HT-29 (cell line): ENCODE measurements around the gene SDHAF1. TPM values are rescaled to one million over a fixed set of nuclear protein-coding genes. Genes with fewer than 3 reads are reported as not detected.
"Not testable (repeated sequence)": the region's sequence is repeated elsewhere in the genome, so short reads cannot be mapped to it uniquely, and the experiment has no call there.

Source experiments
- DNase-seq: peaks from one replicate; pipeline ENCODE4 v3.0.0-alpha.2; 2015; ENCODE audit warnings: low spot score
- small RNA-seq: library from RNA; depleted of rRNA; stranded (forward); fragments of <200 nt; gene quantifications from one replicate; pipeline ENCODE3, GENCODE V24; 2014
- total RNA-seq: library from RNA; depleted of rRNA; stranded (reverse); fragments of >200 nt; shearing (Covaris generic); gene quantifications from 2 replicates; pipeline ENCODE4 v1.2.3, GENCODE V29; 2014; rRNA removed

Gene SDHAF1
- total RNA-seq, 1 experiment from 2014 or later, result 70.7 TPM

DNA sequence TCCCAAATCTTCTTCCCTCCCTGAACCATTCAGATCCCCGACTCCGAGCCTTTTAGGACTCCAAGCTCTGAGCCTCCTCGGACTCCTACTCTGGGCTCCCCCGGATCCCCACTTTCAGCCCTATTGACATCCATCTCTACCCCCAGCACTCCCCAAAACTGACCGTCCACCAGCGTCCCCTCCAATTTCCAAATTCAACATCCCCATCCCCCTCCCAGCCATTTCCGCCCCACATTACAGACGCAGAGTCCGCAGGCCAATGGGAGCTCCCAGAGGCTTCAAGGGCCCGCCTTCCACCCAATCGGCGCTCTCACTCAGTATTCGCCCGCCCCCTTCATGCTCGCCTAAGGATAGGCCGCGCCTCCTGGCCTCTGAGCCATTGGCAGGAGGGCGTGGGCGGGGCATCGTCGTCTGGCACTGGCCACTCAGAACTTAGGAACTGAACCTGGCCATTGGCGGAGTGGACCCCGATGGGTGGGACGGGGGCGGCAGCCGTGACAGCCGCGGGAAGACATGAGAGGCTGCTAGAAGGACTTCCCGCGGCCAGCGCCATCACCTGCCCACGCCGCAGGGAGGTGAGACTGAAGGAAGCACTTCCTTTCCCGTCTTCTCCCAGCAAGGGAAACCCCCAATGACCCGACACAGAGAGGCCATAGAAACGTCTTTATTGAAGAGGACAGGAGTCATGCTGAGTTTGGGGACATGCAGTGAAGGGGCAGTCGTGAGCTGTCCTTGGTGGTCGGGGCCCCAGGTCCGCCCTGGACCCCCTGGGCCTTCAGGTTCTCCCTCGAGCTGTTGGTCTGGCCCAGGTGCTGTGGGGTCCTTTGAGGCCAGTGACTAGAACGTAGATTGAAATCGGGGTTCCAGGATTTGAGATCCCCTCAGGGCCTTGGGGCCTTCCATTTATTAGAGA lies 19.3 kb downstream of the SDHAF1 start, which contains the start of gene ALKBH6:
TSS of gene ALKBH6 (minus strand) at position 202 of the 913 bp plus-strand sequence. CDS start 816 bp downstream, outside the sequence.
- peak; percentile 100 for DNase-seq

DNA sequence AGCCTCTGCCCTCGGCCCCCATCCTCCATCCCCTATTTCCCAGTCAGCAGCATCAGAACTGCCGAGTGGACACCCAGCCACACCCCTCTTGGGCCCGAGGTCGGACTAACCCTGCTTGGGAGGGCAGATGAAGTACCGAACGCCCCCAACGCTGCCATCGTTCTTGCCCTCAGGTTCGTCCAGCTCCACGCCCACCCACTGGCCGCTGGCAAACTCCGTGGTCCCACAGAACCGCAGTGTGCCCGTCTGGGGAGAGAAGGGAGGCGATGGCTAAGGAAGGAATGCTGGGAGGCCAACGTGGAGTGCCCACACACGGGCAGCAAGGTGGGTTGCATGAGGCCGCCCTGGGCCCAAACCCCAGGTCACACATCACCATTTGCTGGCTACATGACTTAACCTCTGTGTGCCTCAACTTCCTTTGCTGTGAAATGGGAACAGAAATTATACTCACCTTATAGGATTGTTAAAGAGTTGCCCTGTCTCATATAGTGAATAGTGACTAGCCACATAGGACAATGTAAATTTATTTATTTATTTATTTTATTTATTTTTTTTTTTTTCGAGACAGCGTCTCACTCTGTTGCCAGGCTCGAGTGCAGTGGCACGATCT lies 24.2 kb downstream of the SDHAF1 start:
- DNase-seq, result no peak

DNA sequence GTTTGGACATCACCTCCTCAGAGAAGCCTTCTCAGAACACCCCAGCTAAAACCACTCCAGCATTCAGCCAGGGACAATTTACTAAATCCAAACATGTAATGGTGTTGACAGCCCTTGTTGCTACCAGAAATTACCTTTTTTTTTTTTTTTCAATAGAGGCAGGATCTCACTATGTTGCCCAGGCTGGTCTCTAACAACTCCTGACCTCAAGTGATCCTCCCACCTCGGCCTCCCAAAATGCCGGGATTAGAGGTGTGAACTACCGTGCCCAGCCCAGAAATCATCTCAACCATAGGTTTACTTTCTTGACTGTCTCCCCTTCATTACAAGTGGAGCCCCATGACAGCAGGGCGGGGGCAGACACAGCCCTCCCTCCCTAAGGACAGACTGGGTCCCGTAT lies 28.4 kb downstream of the SDHAF1 start:
- no peak for DNase-seq

DNA sequence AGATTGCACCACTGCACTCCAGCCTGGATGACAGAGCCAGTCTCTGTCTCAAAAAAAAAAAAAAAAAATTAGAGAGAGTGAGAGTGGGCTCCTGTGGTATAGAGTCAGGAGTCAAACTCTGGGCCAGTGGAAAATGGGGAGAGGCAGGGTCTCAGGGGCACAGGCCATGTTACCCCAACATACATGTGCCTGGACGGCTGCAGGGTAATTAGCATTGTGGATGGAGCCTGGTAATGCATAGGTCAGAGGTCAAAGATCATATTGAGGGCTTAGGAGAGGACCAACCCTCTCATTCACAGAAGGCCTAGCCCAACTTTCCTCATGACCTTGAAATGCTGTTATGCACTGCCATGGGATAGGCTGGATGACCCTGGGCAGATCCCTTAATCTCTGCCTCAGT lies 30.6 kb downstream of the SDHAF1 start:
- DNase-seq, result no peak

DNA sequence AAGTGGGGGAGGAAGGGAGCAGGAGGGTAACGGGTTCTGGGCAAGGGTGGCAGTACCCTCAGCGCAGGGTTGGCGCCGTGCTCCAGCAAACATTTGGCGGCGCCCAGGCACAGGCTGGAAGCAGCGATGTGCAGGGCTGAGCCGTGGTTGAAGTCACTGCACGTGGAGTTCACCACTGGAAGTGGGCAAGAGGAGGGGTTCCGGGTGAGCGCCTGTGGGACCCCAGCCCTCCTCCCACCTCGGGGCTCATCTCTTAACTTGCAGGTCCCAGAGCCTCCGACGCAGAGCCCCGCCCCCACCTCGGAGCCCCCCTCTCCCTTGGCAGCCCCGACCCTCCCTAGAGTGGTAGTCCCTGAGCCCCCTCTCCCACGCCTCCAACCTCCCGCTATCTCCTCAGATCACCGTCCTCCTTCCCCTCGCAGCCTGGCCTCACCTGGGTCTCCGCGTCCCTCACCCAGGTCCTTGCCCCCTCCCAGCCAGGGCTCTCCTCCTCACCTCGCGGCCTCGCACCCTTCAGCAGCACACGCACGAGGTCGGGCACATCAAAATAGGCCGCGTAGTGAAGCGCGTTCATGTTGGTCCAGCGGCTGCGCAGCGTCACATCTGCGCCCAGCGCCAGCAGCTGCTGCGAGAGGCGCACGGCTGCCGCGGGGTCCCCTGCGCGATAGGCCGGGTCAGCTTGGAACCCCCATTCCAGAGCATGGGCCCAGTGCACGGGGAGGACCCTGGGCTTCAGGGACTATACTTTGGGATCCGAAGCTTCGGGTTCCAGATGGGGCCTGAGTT lies 31.3 kb downstream of the SDHAF1 start:
- no peak for DNase-seq

DNA sequence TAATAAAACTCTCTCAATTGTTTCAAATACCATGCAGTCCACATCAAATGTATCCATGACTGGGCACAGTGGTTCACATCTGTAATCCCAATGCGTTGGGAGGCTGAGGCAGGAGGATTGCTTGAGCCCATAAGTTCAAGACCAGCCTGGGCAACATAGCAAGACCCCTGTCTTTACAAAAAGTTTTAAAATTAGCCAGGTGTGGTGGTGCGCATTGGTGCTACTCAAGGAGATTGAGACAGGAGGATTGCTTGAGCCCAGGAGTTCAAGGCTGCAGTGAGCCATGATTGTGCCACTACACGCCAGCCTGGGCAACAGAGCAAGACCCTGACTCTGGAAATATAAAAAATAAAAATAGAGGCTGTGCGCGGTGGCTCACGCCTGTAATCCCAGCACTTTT lies 32.7 kb downstream of the SDHAF1 start:
- DNase-seq, result no peak

DNA sequence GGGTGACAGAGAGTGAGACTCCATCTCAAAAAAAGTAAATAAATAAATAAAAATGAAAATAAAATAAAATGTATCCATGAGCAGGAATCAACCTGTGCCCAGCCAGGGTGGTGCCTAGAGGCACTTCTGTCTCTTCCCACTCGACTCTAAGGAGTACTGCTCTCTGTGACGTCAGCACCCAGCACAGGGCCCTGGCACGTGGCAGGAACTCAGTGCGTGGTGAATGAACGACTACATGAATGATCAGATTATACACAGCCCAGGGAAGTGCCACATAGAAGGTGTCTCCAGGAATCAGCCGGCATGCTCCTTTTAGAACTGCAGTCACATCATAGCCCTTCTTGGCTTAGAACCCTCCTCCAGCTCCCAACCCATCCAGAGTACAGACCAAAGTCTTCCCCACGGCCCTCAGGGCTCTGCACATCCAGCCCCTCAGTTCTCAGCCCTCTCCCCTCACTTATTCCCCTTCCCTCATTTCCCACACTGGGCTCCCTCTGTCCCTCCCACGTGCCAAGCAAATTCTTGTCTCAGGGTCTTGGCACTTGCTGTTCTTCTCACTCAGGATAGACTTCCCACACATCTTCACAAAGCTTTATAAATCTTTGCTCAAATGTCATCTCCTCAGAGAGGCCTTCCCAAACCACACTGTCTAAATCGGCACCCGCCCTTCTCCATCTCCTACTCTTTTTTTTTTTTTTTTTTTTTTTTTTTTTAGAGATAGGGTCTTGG lies 33.5 kb downstream of the SDHAF1 start:
- DNase-seq, result no peak

DNA sequence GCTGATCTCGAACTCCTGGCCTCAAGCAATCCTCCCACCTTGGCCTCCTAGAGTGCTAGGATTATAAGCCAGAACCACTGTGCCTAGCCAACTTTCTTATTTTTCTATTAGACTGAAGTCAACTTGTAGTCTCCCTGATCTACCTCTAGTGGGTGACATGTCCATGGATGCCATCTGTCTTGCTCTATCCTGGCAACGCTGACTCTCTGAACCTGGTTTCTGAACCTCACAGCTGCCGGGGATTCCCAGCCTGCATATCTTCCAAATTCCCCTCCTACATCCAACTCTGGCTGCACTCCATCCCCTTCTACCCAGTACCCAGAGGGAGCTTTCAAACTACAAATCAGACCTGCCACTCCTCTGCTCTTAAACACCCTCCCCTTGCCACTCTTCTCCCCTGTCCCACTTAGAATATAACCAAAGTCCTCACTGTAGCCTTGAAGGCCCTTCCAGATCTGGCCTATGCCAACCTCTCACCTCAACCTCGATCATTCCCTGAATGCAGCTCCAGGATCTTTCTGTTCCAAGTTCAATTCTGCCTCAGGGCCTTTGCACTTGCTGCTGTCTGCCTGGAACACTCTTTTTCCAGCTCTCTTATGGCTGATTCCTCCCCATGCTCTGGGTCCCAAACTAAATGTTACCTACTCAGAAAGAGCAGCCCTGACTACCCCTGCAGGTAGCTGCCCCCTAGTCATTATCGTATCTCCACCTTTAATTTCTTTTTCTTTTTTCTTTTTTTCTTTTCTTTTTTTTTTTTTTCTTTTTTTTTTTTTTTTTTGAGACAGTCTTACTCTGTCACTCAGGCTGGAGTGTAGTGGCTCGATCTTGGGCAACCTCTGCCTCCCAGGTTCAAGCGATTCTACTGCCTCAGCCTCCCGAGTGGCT lies 35.5 kb downstream of the SDHAF1 start:
- DNase-seq, result no peak

DNA sequence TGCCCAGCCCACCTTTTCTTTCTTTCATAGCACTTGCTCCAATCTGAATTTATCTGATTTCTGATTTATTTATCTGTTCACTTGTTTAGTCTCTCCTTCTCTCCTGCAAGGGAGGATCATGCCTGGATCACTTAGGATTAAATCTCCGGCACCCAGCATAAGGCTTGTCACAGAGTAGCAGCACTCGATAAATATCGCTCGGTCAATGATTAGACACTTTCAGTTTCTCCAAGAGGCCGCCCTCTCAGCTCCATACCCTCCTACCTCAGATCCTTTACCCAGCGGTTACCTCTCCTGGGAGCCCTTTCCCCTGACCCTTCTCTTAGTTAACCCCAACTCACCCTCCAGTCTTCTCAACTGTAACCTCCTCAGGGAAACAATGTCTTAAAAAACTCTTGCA lies 36.3 kb downstream of the SDHAF1 start:
- no peak for DNase-seq

DNA sequence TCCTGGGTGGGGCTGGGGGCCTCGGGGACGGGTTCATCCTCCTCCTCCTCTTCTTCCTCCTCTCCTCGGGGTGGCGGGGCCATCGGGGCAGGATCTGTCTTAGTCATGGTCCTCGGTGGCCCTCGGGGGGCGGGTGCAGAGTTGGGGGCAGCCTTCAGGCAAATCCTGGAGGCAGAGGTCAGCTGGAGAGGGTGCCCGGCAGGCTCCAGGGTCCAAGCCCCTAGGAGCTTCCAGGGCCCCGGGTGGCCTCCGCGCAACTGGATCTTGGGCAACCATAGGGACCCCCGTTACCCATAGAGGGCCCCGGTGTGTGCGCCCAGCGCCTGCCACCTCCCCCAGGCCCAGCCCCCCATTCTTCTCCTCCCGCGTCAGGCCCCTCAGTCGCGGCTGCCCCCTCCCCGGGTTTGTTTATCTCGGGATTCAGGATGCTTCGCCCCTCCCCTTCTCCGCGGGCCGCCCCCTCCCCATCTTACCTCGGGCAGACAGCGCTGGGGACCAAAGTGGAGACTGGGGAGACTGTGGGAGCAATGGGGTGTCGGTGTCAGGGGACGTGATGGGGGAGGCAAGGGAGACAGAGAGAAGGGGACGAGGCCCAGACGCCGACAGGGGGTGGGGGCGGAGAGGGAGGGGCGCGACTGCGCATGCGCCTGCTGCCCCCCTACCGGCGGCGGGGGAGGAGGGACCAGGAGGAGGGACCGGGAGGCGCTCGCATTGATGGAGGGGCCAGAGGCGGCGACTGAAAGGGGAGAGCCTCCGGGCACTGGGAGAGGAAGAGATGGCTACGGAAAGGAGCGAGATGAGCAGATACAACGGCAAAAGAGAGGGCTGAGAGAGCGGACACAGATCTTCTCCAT lies 37.5 kb downstream of the SDHAF1 start, which contains the start of gene CLIP3:
TSS of gene CLIP3 (minus strand) at position 623 of the 854 bp plus-strand sequence. CDS start at position 107, 516 bp downstream.
- DNase-seq, result no peak

DNA sequence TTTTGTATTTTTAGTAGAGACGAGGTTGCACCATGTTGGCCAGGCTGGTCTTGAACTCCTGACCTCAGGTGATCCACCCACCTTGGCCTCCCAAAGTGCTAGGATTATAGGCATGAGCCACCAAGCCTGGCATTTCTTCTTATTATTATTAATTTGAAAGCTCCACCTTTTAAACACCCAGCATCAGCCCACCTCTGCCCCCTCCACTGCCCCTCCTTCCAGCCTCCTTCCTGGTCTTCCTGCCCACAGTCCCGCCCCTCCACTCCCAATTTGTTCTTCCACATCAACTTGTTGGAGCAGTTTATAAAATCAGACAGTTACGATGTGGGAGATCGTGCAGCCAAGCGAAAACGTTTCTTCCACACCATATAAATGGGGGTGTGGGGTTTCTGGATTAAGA lies 45.5 kb downstream of the SDHAF1 start:
- DNase-seq, result no peak

DNA sequence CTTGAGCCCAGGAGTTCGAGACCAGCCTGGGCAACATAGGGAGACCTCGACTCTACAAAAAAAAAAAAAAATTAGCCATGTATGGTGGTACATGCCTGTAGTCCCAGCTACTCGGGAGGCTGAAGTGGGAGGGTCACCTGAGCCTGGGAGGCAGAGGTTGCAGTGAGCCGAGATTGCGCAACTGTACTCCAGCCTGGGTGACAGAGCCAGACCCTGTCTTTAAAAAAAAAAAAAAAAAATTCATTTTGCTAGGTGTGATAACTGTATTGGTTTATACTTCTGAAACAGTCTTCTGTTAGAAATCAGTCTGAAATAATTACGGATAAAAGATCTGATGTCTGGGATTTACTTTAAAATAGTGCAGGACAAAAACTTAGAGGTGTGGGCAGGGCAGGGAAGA lies 46.1 kb downstream of the SDHAF1 start:
- not testable (repeated sequence) for DNase-seq

DNA sequence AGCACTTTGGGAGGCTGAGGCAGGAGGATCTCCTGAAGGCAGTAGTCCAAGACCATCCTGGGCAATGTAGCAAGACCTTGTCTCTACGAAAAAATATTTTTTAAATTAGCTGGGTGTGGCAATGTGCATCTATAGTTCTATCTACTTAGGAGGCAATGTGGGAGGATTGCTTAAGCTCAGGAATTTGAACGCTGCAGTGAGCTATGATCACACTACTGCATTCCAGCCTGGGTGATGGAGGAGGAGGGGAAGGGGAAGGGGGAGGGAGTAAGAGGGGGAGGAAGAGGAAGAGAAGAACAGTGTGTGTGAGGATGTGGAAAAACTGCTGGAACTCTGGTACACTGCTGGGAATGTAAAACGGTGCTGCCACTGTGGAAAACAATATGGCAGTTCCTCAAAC lies 46.8 kb downstream of the SDHAF1 start:
- DNase-seq, result no peak

DNA sequence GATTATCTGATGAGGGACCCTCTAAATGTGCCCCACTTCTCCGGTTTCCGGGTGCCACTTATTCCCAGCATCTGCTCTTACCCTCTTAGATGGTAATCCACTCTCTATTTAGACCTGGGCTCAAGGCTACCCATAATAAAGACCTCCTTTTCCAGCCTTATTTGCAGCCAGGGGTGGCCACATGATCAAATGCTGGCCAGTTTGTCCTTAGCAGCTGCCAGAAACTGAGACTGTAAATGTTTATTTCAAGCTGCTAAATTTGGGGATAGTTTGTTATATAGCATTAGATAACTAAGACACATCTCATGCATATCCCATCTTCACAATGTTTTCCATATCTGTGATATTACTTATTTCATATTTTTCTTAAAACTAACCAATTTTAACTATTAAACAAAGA lies 49.0 kb downstream of the SDHAF1 start:
- no peak for DNase-seq

Small RNA genes within 50 kb of the gene (small RNA-seq; reads per million reads assigned to genes)
- gene AF038458.1, result not detected

Other genes starting within 250 kb of the SDHAF1 start
- 20.0 and 20.9 TPM in 2 replicates for gene U2AF1L4, start 249.8 kb upstream of the SDHAF1 start, total RNA-seq
- gene PSENEN, start 249.5 kb upstream of the SDHAF1 start, total RNA-seq, result 76.2 and 77.0 TPM in 2 replicates
- 13.8 and 15.5 TPM in 2 replicates for gene LIN37, start 246.6 kb upstream of the SDHAF1 start, total RNA-seq
- gene HSPB6, start 238.2 kb upstream of the SDHAF1 start, total RNA-seq, result not detected in 2 replicates
- 17.2 and 21.3 TPM in 2 replicates for gene PROSER3, start 237.0 kb upstream of the SDHAF1 start, total RNA-seq
- gene ARHGAP33, start 219.6 kb upstream of the SDHAF1 start, total RNA-seq, result 4.0 and 57.4 TPM in 2 replicates
- gene PRODH2, start 182.3 kb upstream of the SDHAF1 start, total RNA-seq, result not detected in 2 replicates
- not detected in 2 replicates for gene NPHS1, start 142.7 kb upstream of the SDHAF1 start, total RNA-seq
- not detected in 2 replicates for gene KIRREL2, start 138.3 kb upstream of the SDHAF1 start, total RNA-seq
- 7.0 and 12.6 TPM in 2 replicates for gene APLP1, start 126.6 kb upstream of the SDHAF1 start, total RNA-seq
- gene NFKBID, start 94.6 kb upstream of the SDHAF1 start, total RNA-seq, result 26.6 and 31.0 TPM in 2 replicates
- gene HCST, start 92.7 kb upstream of the SDHAF1 start, total RNA-seq, result 0.47 TPM in 1 of 2 replicates, not detected in the other
- gene TYROBP, start 86.9 kb upstream of the SDHAF1 start, total RNA-seq, result not detected in 2 replicates
- gene LRFN3, start 58.8 kb upstream of the SDHAF1 start, total RNA-seq, result 3.0 and 6.5 TPM in 2 replicates
- gene SYNE4, start 13.6 kb downstream of the SDHAF1 start, total RNA-seq, result 8.6 and 9.4 TPM in 2 replicates
- 90.6 and 124 TPM in 2 replicates for gene ALKBH6, start 19.0 kb downstream of the SDHAF1 start, total RNA-seq
- 0.13 and 0.31 TPM in 2 replicates for gene CLIP3, start 37.7 kb downstream of the SDHAF1 start, total RNA-seq
- 4.3 and 7.2 TPM in 2 replicates for gene THAP8, start 59.1 kb downstream of the SDHAF1 start, total RNA-seq
- 44.1 and 49.0 TPM in 2 replicates for gene WDR62, start 59.7 kb downstream of the SDHAF1 start, total RNA-seq
- gene OVOL3, start 116.0 kb downstream of the SDHAF1 start, total RNA-seq, result not detected in 2 replicates
- 397 and 423 TPM in 2 replicates for gene POLR2I, start 119.7 kb downstream of the SDHAF1 start, total RNA-seq
- gene TBCB, start 120.3 kb downstream of the SDHAF1 start, total RNA-seq, result 420 and 425 TPM in 2 replicates
- 645 and 661 TPM in 2 replicates for gene CAPNS1, start 144.9 kb downstream of the SDHAF1 start, total RNA-seq
- gene COX7A1, start 157.3 kb downstream of the SDHAF1 start, total RNA-seq, result not detected in 2 replicates
- gene ZNF565, start 219.5 kb downstream of the SDHAF1 start, total RNA-seq, result 3.3 and 8.0 TPM in 2 replicates
- gene ZNF146, start 219.9 kb downstream of the SDHAF1 start, total RNA-seq, result 41.1 and 50.2 TPM in 2 replicates